ENCODE data around the gene VSTM1.

GRCh38 chr19:54041969-54042606 is 21.6 kb downstream of the VSTM1 start:
- TF ChIP-seq CTCF (IDR thresholded peaks at IDR 0.05): no peak
- no peak for TF ChIP-seq POLR2A (IDR thresholded peaks at IDR 0.05)
